ENCODE data around the gene PDE6A. TPM values are rescaled to one million over a fixed set of nuclear protein-coding genes. Genes with fewer than 3 reads are reported as not detected.

Gene PDE6A
- total RNA-seq, 1 donor from 2014 or later: 0.25 TPM

- no peak for DNase-seq (ENCODE audit: extremely low spot score in 2 of 2)
- H3K9me3 ChIP-seq: no peaks in the 10 kb centered on the region
- no peak for TF ChIP-seq CTCF (IDR thresholded peaks at IDR 0.05)
- no peak for TF ChIP-seq POLR2A (IDR thresholded peaks at IDR 0.05)
- TF ChIP-seq POLR2AphosphoS5 (IDR thresholded peaks at IDR 0.05; ENCODE audit: insufficient read depth in 1 of 2, low read depth in 1 of 2): no peak
- H3K27me3 ChIP-seq: no peaks in the 10 kb centered on the region
- intact Hi-C loops (cut with DNase I): no loop called here
- peaks cover 0 to 33% of the 10 kb centered on the region in 2 donors for H3K36me3 ChIP-seq
- H3K4me1 ChIP-seq: no peaks in the 10 kb centered on the region
- H3K27ac ChIP-seq: no peak overlapping the region
- no peak overlapping the region for H3K4me3 ChIP-seq
These were observed 99.0 kb downstream of the PDE6A start for GRCh38 chr5:149845601-149846000.

- intact Hi-C loops (cut with DNase I): no loop called here
- DNase-seq (ENCODE audit: extremely low spot score in 2 of 2): no peak
- H3K36me3 ChIP-seq: peaks cover 0 to 28% of the 10 kb centered on the region in 2 donors
- no peaks in the 10 kb centered on the region for H3K4me1 ChIP-seq
- TF ChIP-seq CTCF (IDR thresholded peaks at IDR 0.05) (no peak), POLR2AphosphoS5 (IDR thresholded peaks at IDR 0.05; ENCODE audit: insufficient read depth in 1 of 2, low read depth in 1 of 2) (no peak), POLR2A (IDR thresholded peaks at IDR 0.05) (no peak)
- H3K27ac ChIP-seq: no peak overlapping the region
- no peaks in the 10 kb centered on the region for H3K27me3 ChIP-seq
- H3K9me3 ChIP-seq: no peaks in the 10 kb centered on the region
- no peak overlapping the region for H3K4me3 ChIP-seq
These were observed 102.5 kb downstream of the PDE6A start for GRCh38 chr5:149841851-149842793.

- Histone ChIP-seq H3K27me3 (no peaks in the 10 kb centered on the region), H3K36me3 (peaks cover 0 to 12% of the 10 kb centered on the region in 2 donors), H3K27ac (no peak overlapping the region), H3K9me3 (no peaks in the 10 kb centered on the region), H3K4me1 (no peaks in the 10 kb centered on the region), H3K4me3 (no peak overlapping the region)
- no peak for TF ChIP-seq CTCF (IDR thresholded peaks at IDR 0.05)
- no peak for TF ChIP-seq POLR2A (IDR thresholded peaks at IDR 0.05)
- TF ChIP-seq POLR2AphosphoS5 (IDR thresholded peaks at IDR 0.05; ENCODE audit: insufficient read depth in 1 of 2, low read depth in 1 of 2): no peak
- DNase-seq (ENCODE audit: extremely low spot score in 2 of 2): no peak
- intact Hi-C loops (cut with DNase I): no loop called here
These were observed 104.3 kb downstream of the PDE6A start for GRCh38 chr5:149840226-149840825.

GRCh38 chr5:149839761-149840160 is 104.8 kb downstream of the PDE6A start:
- Histone ChIP-seq H3K4me1 (no peaks in the 10 kb centered on the region), H3K27me3 (no peaks in the 10 kb centered on the region), H3K36me3 (peaks cover 0 to 7% of the 10 kb centered on the region in 2 donors), H3K9me3 (no peaks in the 10 kb centered on the region), H3K27ac (no peak overlapping the region), H3K4me3 (no peak overlapping the region)
- no peak for DNase-seq (ENCODE audit: extremely low spot score in 2 of 2)
- TF ChIP-seq POLR2A (IDR thresholded peaks at IDR 0.05) (no peak), POLR2AphosphoS5 (IDR thresholded peaks at IDR 0.05; ENCODE audit: insufficient read depth in 1 of 2, low read depth in 1 of 2) (no peak), CTCF (IDR thresholded peaks at IDR 0.05) (no peak)
- intact Hi-C loops (cut with DNase I): loop anchor here (10.0 kb wide), 1 partner anchor 145 kb away; no protein-coding TSS in a partner anchor
